IMR-90 (cell line): ENCODE data around the gene TTI1. TPM values are rescaled to one million over a fixed set of nuclear protein-coding genes. Genes with fewer than 3 reads are reported as not detected.

Experiments used
- ATAC-seq: fragments of 200-7000 bp; cut with Tn5 transposase; 2 replicates; pipeline ENCODE4 v1.9.1; 2020; ENCODE audit warnings: low read depth, mild to moderate bottlenecking, moderate library complexity
- BruUV-seq: library from RNA; stranded (reverse); fragments of 400-500 nt; replicated peaks from 2 replicates; lab custom pipeline; 2021; lab: Mats Ljungman, UMichigan
- CTCF ChIA-PET: fragments of 300-600 bp; formaldehyde crosslinking; extraction: SDS; loops from one replicate; lab custom pipeline; 2021; ENCODE audit warnings: antibody characterized with exemption; lab: Yijun Ruan, JAX
- POLR2A ChIA-PET: fragments of 300-600 bp; sonication (Branson Sonifier 250); formaldehyde crosslinking; loops from one replicate; lab custom pipeline; 2022; ENCODE audit warnings: antibody characterized with exemption; ENCODE audit not compliant: unreplicated experiment; lab: Charles Lee
- DNase-seq: peaks from one replicate; pipeline ENCODE4 v3.0.0; 2013
- H2AFZ ChIP-seq: replicated peaks from 2 replicates; pipeline ENCODE3; 2013; ENCODE audit warnings: low read length, mild to moderate bottlenecking; ENCODE audit not compliant: poor library complexity
- H2AK5ac ChIP-seq: 2 replicates; pipeline ENCODE4 v1.6.1; 2013; ENCODE audit warnings: low read depth, low read length, inconsistent platforms
- H2AK9ac ChIP-seq: replicated peaks from 2 replicates; pipeline ENCODE3; 2013; ENCODE audit warnings: mild to moderate bottlenecking, low read depth, low read length, moderate library complexity; ENCODE audit not compliant: poor library complexity
- H2BK120ac ChIP-seq: 2 replicates; pipeline ENCODE4 v1.6.1; 2013; ENCODE audit warnings: low read depth, low read length, inconsistent platforms
- H2BK15ac ChIP-seq: 3 replicates; pipeline ENCODE4 v1.6.1; 2013; ENCODE audit warnings: low read depth, low read length, inconsistent platforms
- H2BK20ac ChIP-seq: 2 replicates; pipeline ENCODE4 v1.6.1; 2013; ENCODE audit warnings: low read depth, mild to moderate bottlenecking, inconsistent platforms, low read length, moderate library complexity
- H2BK5ac ChIP-seq: 2 replicates; pipeline ENCODE4 v1.6.1; 2013; ENCODE audit warnings: mild to moderate bottlenecking, low read depth, low read length, inconsistent platforms; ENCODE audit not compliant: poor library complexity, severe bottlenecking
- H3K14ac ChIP-seq: replicated peaks from 2 replicates; pipeline ENCODE4 v1.6.1; 2013; ENCODE audit warnings: low read depth, low read length, inconsistent platforms
- H3K18ac ChIP-seq: 2 replicates; pipeline ENCODE4 v1.6.1; 2013; ENCODE audit warnings: low read depth, low read length, control low read depth
- H3K23ac ChIP-seq: 2 replicates; pipeline ENCODE4 v1.6.1; 2013; ENCODE audit warnings: low read depth, low read length, inconsistent platforms
- H3K27ac ChIP-seq: 2 replicates; pipeline ENCODE4 v1.5.1; 2013; ENCODE audit warnings: mild to moderate bottlenecking, control low read depth, low read length; ENCODE audit not compliant: insufficient read depth
- H3K27me3 ChIP-seq: 2 replicates; pipeline ENCODE4 v1.6.1; 2013; ENCODE audit warnings: low read length; ENCODE audit not compliant: control insufficient read depth, insufficient read depth
- H3K36me3 ChIP-seq: 2 replicates; pipeline ENCODE4 v1.6.1; 2013; ENCODE audit warnings: low read length, mixed read lengths; ENCODE audit not compliant: control insufficient read depth, insufficient read depth
- H3K4ac ChIP-seq: 2 replicates; pipeline ENCODE4 v1.6.1; 2013; ENCODE audit warnings: low read depth, low read length, inconsistent platforms
- H3K4me1 ChIP-seq: 2 replicates; pipeline ENCODE4 v1.6.1; 2013; ENCODE audit warnings: low read length, mixed read lengths; ENCODE audit not compliant: control insufficient read depth, insufficient read depth
- H3K4me2 ChIP-seq: 2 replicates; pipeline ENCODE4 v1.6.1; 2013; ENCODE audit warnings: low read depth, mild to moderate bottlenecking, control low read depth, low read length, moderate library complexity
- H3K4me3 ChIP-seq: 2 replicates; pipeline ENCODE4 v1.5.1; 2013; ENCODE audit warnings: low read depth, mild to moderate bottlenecking, control low read depth, low read length, moderate library complexity; ENCODE audit not compliant: insufficient read depth
- H3K56ac ChIP-seq: 2 replicates; pipeline ENCODE4 v1.6.1; 2013; ENCODE audit warnings: low read length, inconsistent platforms; ENCODE audit not compliant: insufficient read depth; ENCODE audit errors: extremely low read depth
- H3K79me1 ChIP-seq, 2 experiments: 2 replicates each; pipeline ENCODE4 v1.6.1; 2013; ENCODE audit warnings: low read length in 2 of 2, inconsistent platforms in 1 of 2, low read depth in 1 of 2
- H3K9ac ChIP-seq: 2 replicates; pipeline ENCODE4 v1.6.1; 2013; ENCODE audit warnings: low read depth, low read length, control low read depth
- H3K9me1 ChIP-seq: 2 replicates; pipeline ENCODE4 v1.6.1; 2013; ENCODE audit warnings: low read length, inconsistent platforms; ENCODE audit not compliant: insufficient read depth
- H3K9me3 ChIP-seq: 2 replicates; pipeline ENCODE4 v1.6.1; 2013; ENCODE audit warnings: low read length; ENCODE audit not compliant: control insufficient read depth, insufficient read depth
- H4K20me1 ChIP-seq: 2 replicates; pipeline ENCODE4 v1.6.1; 2013; ENCODE audit warnings: low read length, inconsistent platforms; ENCODE audit not compliant: insufficient read depth
- H4K5ac ChIP-seq: 2 replicates; pipeline ENCODE4 v1.6.1; 2013; ENCODE audit warnings: mild to moderate bottlenecking, low read depth, low read length, control low read depth
- H4K8ac ChIP-seq, 2 experiments: 2 replicates each; pipeline ENCODE4 v1.6.1; 2013; ENCODE audit warnings: low read depth in 2 of 2, low read length in 2 of 2, control low read depth in 1 of 2, inconsistent platforms in 1 of 2
- H4K91ac ChIP-seq: 2 replicates; pipeline ENCODE4 v1.6.1; 2013; ENCODE audit warnings: low read depth, low read length, inconsistent platforms; ENCODE audit not compliant: insufficient read depth
- CHD1 ChIP-seq: IDR thresholded peaks from 2 replicates; pipeline ENCODE4 v1.6.1; 2012; ENCODE audit warnings: low read depth, low read length, improper control_type of control experiment
- RAD21 ChIP-seq: IDR thresholded peaks from 2 replicates; pipeline ENCODE4 v1.6.1; 2012; ENCODE audit warnings: low read length, improper control_type of control experiment
- WGBS, 2 experiments: methylation state at CpG; one replicate each; pipeline versions ENCODE4 v1.1.5 to v1.1.7; 2013; ENCODE audit warnings: missing lambda C conversion rate in 2 of 2; ENCODE audit not compliant: insufficient read length in 1 of 2; ENCODE audit errors: extremely low coverage in 2 of 2; 5-methylcytosine and 5-hydroxymethylcytosine counted together
- dilution Hi-C: fragments of 300-500 bp; cut with HindIII; formaldehyde crosslinking; loops from one replicate; pipeline ENCODE4 v1.14.3; 2018; ENCODE audit warnings: low sequenced_read_pairs; ENCODE audit not compliant: unreplicated experiment
- in situ Hi-C: fragments of 300-500 bp; cut with MboI; formaldehyde crosslinking; loops from 3 replicates; pipeline ENCODE4 v1.14.3; 2019; ENCODE audit warnings: low sequenced_read_pairs, inconsistent platforms, mixed read lengths
- intact Hi-C: fragments of 100-400 bp; cut with micrococcal nuclease; formaldehyde crosslinking; loops from 2 replicates; pipeline ENCODE4 v1.10.0; 2022
- polyA plus RNA-seq, 3 experiments: library from polyadenylated mRNA; depleted of rRNA; stranded (reverse); fragments of >200 nt; gene quantifications; 2 replicates each; pipeline ENCODE4 v1.2.3, GENCODE V29; 2012; ENCODE audit warnings: low replicate concordance in 1 of 3
- total RNA-seq: library from RNA; depleted of rRNA; stranded (reverse); fragments of >200 nt; gene quantifications from 2 replicates; pipeline ENCODE4 v1.2.3, GENCODE V29; 2012
- TF ChIP-seq, protein P1 (sequence below): conservative IDR thresholded peaks from 2 replicates; pipeline ENCODE4 v1.5.1; 2012; ENCODE audit warnings: mild to moderate bottlenecking, low read depth, low read length, improper control_type of control experiment
- TF ChIP-seq, protein P2 (sequence below): fragments of 150-350 bp; IDR thresholded peaks from 2 replicates; pipeline ENCODE4 v1.6.1; 2017; ENCODE audit warnings: mild to moderate bottlenecking, antibody characterized with exemption, low read length, low read depth

The TTI1 gene
- total and polyA plus RNA-seq, 2 of the 4 experiments (the other 2 are of a cell fraction): 12.5 to 17.6 TPM

DNA sequence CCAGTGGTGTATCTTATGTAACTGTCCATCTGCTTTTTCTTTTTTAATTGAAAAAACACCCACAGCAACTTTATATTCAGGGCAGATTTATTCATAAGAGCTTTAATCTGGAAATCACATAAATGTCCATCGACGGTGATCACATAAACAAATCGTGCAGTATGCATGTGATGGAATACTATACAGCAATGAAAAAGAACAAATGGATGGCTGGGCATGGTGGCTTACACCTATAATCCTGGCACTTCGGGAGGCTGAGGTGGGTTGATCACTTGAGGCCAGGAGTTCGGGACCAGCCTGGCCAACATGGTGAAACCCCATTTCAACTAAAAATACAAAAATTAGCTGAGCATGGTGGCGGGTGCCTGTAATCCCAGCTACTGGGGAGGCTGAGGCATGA lies 91.3 kb downstream of the TTI1 start (continued):
- TF ChIP-seq, protein P1, sequence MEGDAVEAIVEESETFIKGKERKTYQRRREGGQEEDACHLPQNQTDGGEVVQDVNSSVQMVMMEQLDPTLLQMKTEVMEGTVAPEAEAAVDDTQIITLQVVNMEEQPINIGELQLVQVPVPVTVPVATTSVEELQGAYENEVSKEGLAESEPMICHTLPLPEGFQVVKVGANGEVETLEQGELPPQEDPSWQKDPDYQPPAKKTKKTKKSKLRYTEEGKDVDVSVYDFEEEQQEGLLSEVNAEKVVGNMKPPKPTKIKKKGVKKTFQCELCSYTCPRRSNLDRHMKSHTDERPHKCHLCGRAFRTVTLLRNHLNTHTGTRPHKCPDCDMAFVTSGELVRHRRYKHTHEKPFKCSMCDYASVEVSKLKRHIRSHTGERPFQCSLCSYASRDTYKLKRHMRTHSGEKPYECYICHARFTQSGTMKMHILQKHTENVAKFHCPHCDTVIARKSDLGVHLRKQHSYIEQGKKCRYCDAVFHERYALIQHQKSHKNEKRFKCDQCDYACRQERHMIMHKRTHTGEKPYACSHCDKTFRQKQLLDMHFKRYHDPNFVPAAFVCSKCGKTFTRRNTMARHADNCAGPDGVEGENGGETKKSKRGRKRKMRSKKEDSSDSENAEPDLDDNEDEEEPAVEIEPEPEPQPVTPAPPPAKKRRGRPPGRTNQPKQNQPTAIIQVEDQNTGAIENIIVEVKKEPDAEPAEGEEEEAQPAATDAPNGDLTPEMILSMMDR: no peak

DNA sequence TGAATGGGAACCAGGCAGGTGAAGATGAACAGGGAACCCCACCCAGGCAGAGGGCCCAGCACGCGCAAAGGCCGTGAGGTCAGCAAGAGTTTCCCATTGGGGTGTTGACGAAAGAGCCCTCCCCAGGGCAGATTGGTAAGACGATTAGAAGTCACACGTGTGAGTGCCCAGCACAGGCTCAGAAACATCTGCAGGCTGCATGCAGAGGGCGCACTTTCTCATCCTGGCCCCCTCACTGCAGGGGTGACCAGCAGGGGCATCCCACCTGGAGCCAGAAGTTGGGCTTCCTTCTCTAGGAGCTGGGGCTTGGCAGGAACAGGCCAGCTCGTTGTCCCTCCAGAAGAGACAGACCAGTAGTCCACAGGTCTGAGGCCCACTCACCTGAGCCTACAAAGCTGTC lies 91.9 kb downstream of the TTI1 start:
- peaks cover 15% of the 10 kb centered on the region; the same call in 1 of the 2 replicates for H3K27me3 ChIP-seq
- no peak overlapping the region for H3K14ac ChIP-seq
- H2AK9ac ChIP-seq: no peak overlapping the region
- CTCF ChIA-PET: no interaction called here
- no peak overlapping the region for H2BK120ac ChIP-seq
- no peak overlapping the region for H3K4ac ChIP-seq
- POLR2A ChIA-PET: no interaction called here
- TF ChIP-seq CHD1 (no peak), RAD21 (no peak)
- TF ChIP-seq, protein P2, sequence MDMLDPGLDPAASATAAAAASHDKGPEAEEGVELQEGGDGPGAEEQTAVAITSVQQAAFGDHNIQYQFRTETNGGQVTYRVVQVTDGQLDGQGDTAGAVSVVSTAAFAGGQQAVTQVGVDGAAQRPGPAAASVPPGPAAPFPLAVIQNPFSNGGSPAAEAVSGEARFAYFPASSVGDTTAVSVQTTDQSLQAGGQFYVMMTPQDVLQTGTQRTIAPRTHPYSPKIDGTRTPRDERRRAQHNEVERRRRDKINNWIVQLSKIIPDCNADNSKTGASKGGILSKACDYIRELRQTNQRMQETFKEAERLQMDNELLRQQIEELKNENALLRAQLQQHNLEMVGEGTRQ: no peak
- TF ChIP-seq, protein P1: peak; percentile 17; the same call in 1 of the 2 replicates
- no peaks in the 10 kb centered on the region for H3K4me1 ChIP-seq
- H3K27ac ChIP-seq: no peak overlapping the region
- H3K9ac ChIP-seq: no peak overlapping the region
- dilution Hi-C loops (no loop called here), intact Hi-C loops (no loop called here), in situ Hi-C loops (no loop called here)
- H3K56ac ChIP-seq: no peak overlapping the region
- H2AFZ ChIP-seq: no peak overlapping the region
- no peak overlapping the region for H4K91ac ChIP-seq
- H2AK5ac ChIP-seq: no peak overlapping the region
- H3K9me1 ChIP-seq: no peaks in the 10 kb centered on the region
- H4K8ac ChIP-seq: no peak overlapping the region
- 63% methylated on average over 4 of the region's 8 CpGs; no CpG with 5 or more reads in 1 of the 2 experiments for WGBS, 2 experiments
- H3K4me2 ChIP-seq: no peak overlapping the region
- BruUV-seq: no TSS peak
- DNase-seq (no peak), ATAC-seq (no peak)
- H3K23ac ChIP-seq: no peak overlapping the region
- H3K4me3 ChIP-seq: no peak overlapping the region
- H4K5ac ChIP-seq: no peak overlapping the region
- no peaks in the 10 kb centered on the region for H3K36me3 ChIP-seq
- H2BK5ac ChIP-seq: no peak overlapping the region
- H2BK15ac ChIP-seq: no peak overlapping the region
- H2BK20ac ChIP-seq: no peak overlapping the region
- no peaks in the 10 kb centered on the region for H3K79me1 ChIP-seq
- H4K20me1 ChIP-seq: no peaks in the 10 kb centered on the region
- no peak overlapping the region for H3K18ac ChIP-seq
- H3K9me3 ChIP-seq: no peaks in the 10 kb centered on the region
